HepG2 (cell line): Measurements from ENCODE around the gene RNASE11. TPM values are rescaled to one million over a fixed set of nuclear protein-coding genes. Genes with fewer than 3 reads are reported as not detected.

Experiments used
- CHCHD3 ChIP-seq: sonication (generic); formaldehyde crosslinking; IDR thresholded peaks from 2 replicates; pipeline ENCODE4 v1.8.0; 2022; ENCODE audit warnings: mild to moderate bottlenecking, missing genetic modification reagents, moderate library complexity
- FOSL2 ChIP-seq: sonication (generic); formaldehyde crosslinking; IDR thresholded peaks from 2 replicates; pipeline ENCODE4 v1.4.0; 2020; ENCODE audit warnings: missing genetic modification reagents
- GPN1 ChIP-seq: sonication (generic); formaldehyde crosslinking; IDR thresholded peaks from 2 replicates; pipeline ENCODE4 v1.5.1; 2020; ENCODE audit warnings: missing genetic modification reagents, borderline replicate concordance
- HOXA7 ChIP-seq: sonication (generic); formaldehyde crosslinking; IDR thresholded peaks from 2 replicates; pipeline ENCODE4 v1.8.1; 2022; ENCODE audit warnings: mild to moderate bottlenecking, missing genetic modification reagents, moderate library complexity
- HOXD1 ChIP-seq: sonication (generic); formaldehyde crosslinking; IDR thresholded peaks from 2 replicates; pipeline ENCODE4 v1.5.0; 2020; ENCODE audit warnings: missing genetic modification reagents
- JDP2 ChIP-seq: sonication (generic); formaldehyde crosslinking; IDR thresholded peaks from 2 replicates; pipeline ENCODE4 v1.8.1; 2022; ENCODE audit warnings: missing genetic modification reagents, borderline replicate concordance
- MAFF ChIP-seq: IDR thresholded peaks from 2 replicates; pipeline ENCODE4 v1.6.1; 2011; ENCODE audit warnings: low read depth, low read length, improper control_type of control experiment
- ONECUT2 ChIP-seq: sonication (generic); formaldehyde crosslinking; IDR thresholded peaks from 2 replicates; pipeline ENCODE4 v1.4.0; 2020; ENCODE audit warnings: missing genetic modification reagents
- POLR2AphosphoS2 ChIP-seq: IDR thresholded peaks from 2 replicates; pipeline ENCODE4 v1.6.1; 2011; ENCODE audit warnings: low read depth, low read length, improper control_type of control experiment
- PRPF4 ChIP-seq: fragments of 200-400 bp; formaldehyde crosslinking; IDR thresholded peaks from 2 replicates; pipeline ENCODE4 v1.6.1; 2016; ENCODE audit warnings: low read length, low read depth; ENCODE audit not compliant: poor library complexity, severe bottlenecking
- RBM39 ChIP-seq: fragments of 200-400 bp; formaldehyde crosslinking; IDR thresholded peaks from one replicate; pipeline ENCODE4 v1.6.1; 2018; ENCODE audit warnings: antibody characterized with exemption, mild to moderate bottlenecking, low read depth, low read length; ENCODE audit not compliant: poor library complexity, severe bottlenecking
- SMC3 ChIP-seq: IDR thresholded peaks from 2 replicates; pipeline ENCODE4 v1.6.1; 2011; ENCODE audit warnings: low read length, improper control_type of control experiment
- SNRNP70 ChIP-seq: fragments of 200-400 bp; formaldehyde crosslinking; IDR thresholded peaks from 2 replicates; pipeline ENCODE4 v1.6.1; 2017; ENCODE audit warnings: mild to moderate bottlenecking, low read depth, low read length, moderate library complexity
- SRF ChIP-seq: IDR thresholded peaks from 2 replicates; pipeline ENCODE4 v1.6.1; 2011; ENCODE audit warnings: mild to moderate bottlenecking, low read depth, low read length, moderate library complexity
- TMF1 ChIP-seq: sonication (generic); formaldehyde crosslinking; IDR thresholded peaks from 2 replicates; pipeline ENCODE4 v1.8.1; 2022; ENCODE audit warnings: low read depth, missing genetic modification reagents
- ZNF143 ChIP-seq: sonication (generic); formaldehyde crosslinking; IDR thresholded peaks from 2 replicates; pipeline ENCODE4 v1.4.0; 2020; ENCODE audit warnings: missing genetic modification reagents
- ZNF230 ChIP-seq: sonication (generic); formaldehyde crosslinking; IDR thresholded peaks from 2 replicates; pipeline ENCODE4 v1.4.0; 2020; ENCODE audit warnings: mild to moderate bottlenecking, missing genetic modification reagents
- ZNF274 ChIP-seq: sonication (generic); formaldehyde crosslinking; IDR thresholded peaks from 2 replicates; pipeline ENCODE4 v1.5.1; 2020; ENCODE audit warnings: mild to moderate bottlenecking, missing genetic modification reagents
- ZNF44 ChIP-seq: sonication (generic); formaldehyde crosslinking; IDR thresholded peaks from 2 replicates; pipeline ENCODE4 v1.5.1; 2020; ENCODE audit warnings: mild to moderate bottlenecking, missing genetic modification reagents
- ZNF543 ChIP-seq: sonication (generic); formaldehyde crosslinking; IDR thresholded peaks from 2 replicates; pipeline ENCODE4 v1.4.0; 2020; ENCODE audit warnings: mild to moderate bottlenecking, missing genetic modification reagents
- ZNF83 ChIP-seq: sonication (generic); formaldehyde crosslinking; IDR thresholded peaks from 2 replicates; pipeline ENCODE4 v1.4.0; 2020; ENCODE audit warnings: missing genetic modification reagents, mild to moderate bottlenecking, borderline replicate concordance
- ZSCAN30 ChIP-seq: sonication (generic); formaldehyde crosslinking; IDR thresholded peaks from 2 replicates; pipeline ENCODE4 v1.5.0; 2020; ENCODE audit warnings: mild to moderate bottlenecking, missing genetic modification reagents
- polyA plus RNA-seq, 8 experiments: library from polyadenylated mRNA; depleted of rRNA in 3 of 8; stranded (reverse) in 7 of 8; unstranded in 1 of 8; fragments of >200 nt; fragmentation: Illumina TruSeq in 4 of 8; extraction: Trizol in 4 of 8; gene quantifications; 2 replicates each; pipeline versions ENCODE4 v1.2.1 to v1.2.3, GENCODE V29; 2011 to 2016; ENCODE audit warnings: low read depth in 4 of 8, missing spikeins in 1 of 8, mixed read lengths in 1 of 8; ENCODE audit not compliant: insufficient read depth in 1 of 8
- total RNA-seq, 5 experiments: library from RNA; depleted of rRNA; stranded (reverse); fragments of >200 nt; fragmentation: Illumina TruSeq; extraction: Trizol; gene quantifications; 2 replicates each; pipeline ENCODE4 v1.2.3, GENCODE V29; 2016; ENCODE audit warnings: low read depth in 1 of 5
- TF ChIP-seq, protein P1 (sequence below): sonication (generic); formaldehyde crosslinking; IDR thresholded peaks from 2 replicates; pipeline ENCODE4 v1.8.0; 2022; ENCODE audit warnings: missing genetic modification reagents, low read depth, mild to moderate bottlenecking, borderline replicate concordance
- TF ChIP-seq, protein P2 (sequence below): sonication (generic); formaldehyde crosslinking; IDR thresholded peaks from 2 replicates; pipeline ENCODE4 v1.5.0; 2020; ENCODE audit warnings: missing genetic modification reagents, mild to moderate bottlenecking, borderline replicate concordance
- TF ChIP-seq, protein P3 (sequence below): sonication (generic); formaldehyde crosslinking; IDR thresholded peaks from 2 replicates; pipeline ENCODE4 v1.5.0; 2020; ENCODE audit warnings: missing genetic modification reagents
- TF ChIP-seq, protein P4 (sequence below): sonication (generic); formaldehyde crosslinking; IDR thresholded peaks from 2 replicates; pipeline ENCODE4 v1.4.0; 2020; ENCODE audit warnings: missing genetic modification reagents, borderline replicate concordance

Gene RNASE11
- total and polyA plus RNA-seq, 2 of the 13 experiments (the other 11 are each of a cell fraction or from before 2014, with no cell fraction given) = not detected

DNA sequence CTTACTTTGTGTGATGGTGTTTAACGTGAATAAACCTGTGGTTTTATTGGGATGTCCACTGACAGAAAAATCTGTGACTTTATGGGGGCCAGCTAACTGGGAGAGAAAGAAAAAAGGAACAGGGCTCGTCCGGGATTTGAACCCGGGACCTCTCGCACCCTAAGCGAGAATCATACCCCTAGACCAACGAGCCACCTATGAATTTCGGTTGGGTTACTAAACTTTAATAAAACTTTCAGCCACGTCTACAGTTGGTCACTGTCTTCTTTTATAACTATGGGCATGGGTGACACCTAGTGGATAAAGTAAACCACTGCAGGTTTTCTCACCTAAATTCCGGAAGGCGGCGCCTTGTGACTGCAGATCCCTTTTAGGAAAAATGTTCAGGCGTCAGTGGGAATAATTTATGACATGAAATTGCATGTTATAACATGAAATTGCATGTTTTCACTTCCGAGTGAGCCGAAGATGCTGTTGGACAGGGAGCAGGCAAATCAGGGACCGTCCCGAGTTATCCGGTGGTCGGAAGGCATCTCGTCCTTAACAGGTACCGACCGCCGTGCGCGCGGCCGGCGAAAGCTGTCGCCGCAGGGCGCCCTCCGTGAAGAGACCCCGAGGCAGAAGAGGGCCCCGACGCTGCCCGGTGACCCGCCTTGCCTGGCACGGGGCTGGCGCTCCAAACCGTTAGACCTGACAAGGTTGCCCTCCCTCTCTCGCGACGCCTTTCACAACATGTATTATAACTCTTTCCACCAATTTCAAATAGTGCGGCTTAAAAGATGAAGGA lies 21.6 kb upstream of the RNASE11 start (continued):
- TF ChIP-seq FOSL2 (no peak), ZNF230 (CRISPR knock-in tag) (peak; percentile 88; the same call in 1 of the 2 replicates), SNRNP70 (no peak), RBM39 (peak; percentile 88), ZNF543 (no peak), ZNF44 (CRISPR knock-in tag) (no peak), CHCHD3 (CRISPR knock-in tag) (no peak), SRF (no peak), SMC3 (peak; percentile 91), JDP2 (CRISPR knock-in tag) (no peak), HOXD1 (CRISPR knock-in tag) (no peak), MAFF (no peak), POLR2AphosphoS2 (no peak), GPN1 (CRISPR knock-in tag) (0 out of 2 replicates have a peak, but pooled peaks have one; percentile 23), TMF1 (no peak), ONECUT2 (CRISPR knock-in tag) (no peak), PRPF4 (peak; percentile 68), ZNF274 (CRISPR knock-in tag) (no peak), ZNF83 (CRISPR knock-in tag) (no peak), HOXA7 (CRISPR knock-in tag) (no peak), ZNF143 (CRISPR knock-in tag) (no peak), ZSCAN30 (CRISPR knock-in tag) (no peak)
- TF ChIP-seq, protein P1, sequence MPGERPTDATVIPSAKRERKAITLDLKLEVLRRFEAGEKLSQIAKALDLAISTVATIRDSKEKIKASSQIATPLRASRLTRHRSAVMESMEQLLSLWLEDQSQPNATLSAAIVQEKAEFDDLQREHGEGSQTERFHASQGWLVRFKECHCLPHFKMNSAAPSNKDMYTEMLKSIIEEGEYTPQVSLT (CRISPR knock-in tag) = no peak
- TF ChIP-seq, protein P2, sequence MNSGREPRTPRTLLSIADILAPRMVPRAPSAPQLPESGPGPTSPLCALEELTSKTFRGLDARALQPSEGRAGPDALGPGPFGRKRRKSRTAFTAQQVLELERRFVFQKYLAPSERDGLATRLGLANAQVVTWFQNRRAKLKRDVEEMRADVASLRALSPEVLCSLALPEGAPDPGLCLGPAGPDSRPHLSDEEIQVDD (CRISPR knock-in tag) = no peak
- TF ChIP-seq, protein P3, sequence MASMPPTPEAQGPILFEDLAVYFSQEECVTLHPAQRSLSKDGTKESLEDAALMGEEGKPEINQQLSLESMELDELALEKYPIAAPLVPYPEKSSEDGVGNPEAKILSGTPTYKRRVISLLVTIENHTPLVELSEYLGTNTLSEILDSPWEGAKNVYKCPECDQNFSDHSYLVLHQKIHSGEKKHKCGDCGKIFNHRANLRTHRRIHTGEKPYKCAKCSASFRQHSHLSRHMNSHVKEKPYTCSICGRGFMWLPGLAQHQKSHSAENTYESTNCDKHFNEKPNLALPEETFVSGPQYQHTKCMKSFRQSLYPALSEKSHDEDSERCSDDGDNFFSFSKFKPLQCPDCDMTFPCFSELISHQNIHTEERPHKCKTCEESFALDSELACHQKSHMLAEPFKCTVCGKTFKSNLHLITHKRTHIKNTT (CRISPR knock-in tag) = no peak
- TF ChIP-seq, protein P4, sequence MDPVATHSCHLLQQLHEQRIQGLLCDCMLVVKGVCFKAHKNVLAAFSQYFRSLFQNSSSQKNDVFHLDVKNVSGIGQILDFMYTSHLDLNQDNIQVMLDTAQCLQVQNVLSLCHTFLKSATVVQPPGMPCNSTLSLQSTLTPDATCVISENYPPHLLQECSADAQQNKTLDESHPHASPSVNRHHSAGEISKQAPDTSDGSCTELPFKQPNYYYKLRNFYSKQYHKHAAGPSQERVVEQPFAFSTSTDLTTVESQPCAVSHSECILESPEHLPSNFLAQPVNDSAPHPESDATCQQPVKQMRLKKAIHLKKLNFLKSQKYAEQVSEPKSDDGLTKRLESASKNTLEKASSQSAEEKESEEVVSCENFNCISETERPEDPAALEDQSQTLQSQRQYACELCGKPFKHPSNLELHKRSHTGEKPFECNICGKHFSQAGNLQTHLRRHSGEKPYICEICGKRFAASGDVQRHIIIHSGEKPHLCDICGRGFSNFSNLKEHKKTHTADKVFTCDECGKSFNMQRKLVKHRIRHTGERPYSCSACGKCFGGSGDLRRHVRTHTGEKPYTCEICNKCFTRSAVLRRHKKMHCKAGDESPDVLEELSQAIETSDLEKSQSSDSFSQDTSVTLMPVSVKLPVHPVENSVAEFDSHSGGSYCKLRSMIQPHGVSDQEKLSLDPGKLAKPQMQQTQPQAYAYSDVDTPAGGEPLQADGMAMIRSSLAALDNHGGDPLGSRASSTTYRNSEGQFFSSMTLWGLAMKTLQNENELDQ (CRISPR knock-in tag) = no peak
